H1 (cell line): ENCODE measurements around the gene CCDC86. TPM values are rescaled to one million over a fixed set of nuclear protein-coding genes. Genes with fewer than 3 reads are reported as not detected.

Source experiments
- CTCF ChIA-PET: fragments of 300-600 bp; sonication (Branson Sonifier 250); formaldehyde crosslinking; loops from one replicate; lab custom pipeline; 2021; ENCODE audit not compliant: partially characterized antibody; lab: Charles Lee
- POLR2A ChIA-PET: fragments of 300-600 bp; sonication (Branson Sonifier 250); formaldehyde crosslinking; loops from one replicate; lab custom pipeline; 2021; ENCODE audit warnings: inconsistent platforms; ENCODE audit not compliant: partially characterized antibody; lab: Charles Lee
- DNase-seq, 2 experiments: peaks; one replicate each; pipeline versions ENCODE4 v3.0.0 to v3.0.0-alpha.2; 2010 to 2022; ENCODE audit warnings: low spot score in 2 of 2, low read depth in 1 of 2, mixed read lengths in 1 of 2
- FAIRE-seq: peaks from 2 replicates; lab custom pipeline; 2011; peaks lifted over from hg19 to GRCh38; lab: Jason Lieb, UNC
- H2AFZ ChIP-seq: 2 replicates; pipeline ENCODE4 v1.8.1; 2012; ENCODE audit warnings: low read length, inconsistent platforms
- H2AK5ac ChIP-seq: 2 replicates; pipeline ENCODE4 v1.6.1; 2013; ENCODE audit warnings: low read depth, low read length
- H2BK120ac ChIP-seq: replicated peaks from 2 replicates; pipeline ENCODE3; 2013; ENCODE audit warnings: low read depth, low read length, inconsistent platforms
- H2BK12ac ChIP-seq: 2 replicates; pipeline ENCODE4 v1.6.1; 2013; ENCODE audit warnings: low read depth, low read length
- H2BK15ac ChIP-seq: 2 replicates; pipeline ENCODE4 v1.6.1; 2013; ENCODE audit warnings: low read length
- H2BK20ac ChIP-seq: 2 replicates; pipeline ENCODE4 v1.6.1; 2013; ENCODE audit warnings: low read length
- H2BK5ac ChIP-seq: 2 replicates; pipeline ENCODE4 v1.6.1; 2013; ENCODE audit warnings: low read depth, low read length
- H3K14ac ChIP-seq: 2 replicates; pipeline ENCODE4 v1.6.1; 2013; ENCODE audit warnings: inconsistent platforms; ENCODE audit not compliant: insufficient read length
- H3K18ac ChIP-seq: 2 replicates; pipeline ENCODE4 v1.6.1; 2013; ENCODE audit warnings: low read length; ENCODE audit errors: extremely low read depth
- H3K23ac ChIP-seq: 2 replicates; pipeline ENCODE4 v1.6.1; 2013; ENCODE audit warnings: inconsistent platforms; ENCODE audit not compliant: insufficient read length
- H3K23me2 ChIP-seq: 2 replicates; pipeline ENCODE4 v1.6.1; 2013; ENCODE audit warnings: low read depth, low read length
- H3K27ac ChIP-seq: 2 replicates; pipeline ENCODE4 v1.6.1; 2011; ENCODE audit warnings: low read depth, low read length, inconsistent platforms
- H3K27me3 ChIP-seq, 4 experiments: replicated peaks in 1 of 4; 1 replicate in 1 of 4; 2 replicates in 3 of 4; pipeline versions ENCODE4 v1.6.1 to v1.8.1; 2011 to 2013; ENCODE audit warnings: low read length in 3 of 4, mild to moderate bottlenecking in 3 of 4, inconsistent platforms in 2 of 4, mixed read lengths in 2 of 4, moderate library complexity in 1 of 4; ENCODE audit not compliant: control insufficient read depth in 3 of 4, insufficient read depth in 3 of 4; ENCODE audit errors: extremely low read depth in 1 of 4
- H3K36me3 ChIP-seq, 4 experiments: 2 replicates each; pipeline versions ENCODE4 v1.6.1 to v1.8.1; 2011 to 2013; ENCODE audit warnings: mild to moderate bottlenecking in 4 of 4, low read length in 3 of 4, moderate library complexity in 2 of 4, control low read depth in 1 of 4, inconsistent platforms in 1 of 4; ENCODE audit not compliant: insufficient read depth in 4 of 4, control insufficient read depth in 2 of 4
- H3K4ac ChIP-seq: replicated peaks from 2 replicates; pipeline ENCODE3; 2013; ENCODE audit warnings: low read length, low read depth, mixed read lengths, inconsistent platforms; ENCODE audit not compliant: insufficient read length
- H3K4me1 ChIP-seq, 4 experiments: replicated peaks in 1 of 4; 1 replicate in 1 of 4; 2 replicates in 3 of 4; pipeline versions ENCODE4 v1.6.1 to v1.8.1; 2011 to 2013; ENCODE audit warnings: low read length in 3 of 4, inconsistent platforms in 2 of 4, mixed read lengths in 1 of 4; ENCODE audit not compliant: insufficient read depth in 4 of 4, control insufficient read depth in 3 of 4
- H3K4me2 ChIP-seq, 2 experiments: 2 replicates each; pipeline versions ENCODE4 v1.6.1 to v1.8.1; 2011 to 2013; ENCODE audit warnings: low read depth in 2 of 2, low read length in 2 of 2, control low read depth in 1 of 2, inconsistent platforms in 1 of 2, mild to moderate bottlenecking in 1 of 2; ENCODE audit not compliant: insufficient read depth in 1 of 2
- H3K4me3 ChIP-seq, 4 experiments: fragments of 200-600, 300-600 bp in 1 of 4; sonication (generic), shearing (Covaris generic), sonication (Bioruptor Twin) in 1 of 4; 2 replicates each; pipeline versions ENCODE4 v1.5.1 to v1.8.1; 2011 to 2016; ENCODE audit warnings: low read length in 4 of 4, low read depth in 3 of 4, control low read depth in 2 of 4, inconsistent platforms in 2 of 4, mild to moderate bottlenecking in 2 of 4, mixed read lengths in 1 of 4, moderate library complexity in 1 of 4; ENCODE audit not compliant: insufficient read depth in 2 of 4; ENCODE audit errors: extremely low read depth in 1 of 4
- H3K56ac ChIP-seq: replicated peaks from 2 replicates; pipeline ENCODE3; 2013; ENCODE audit warnings: low read depth, mild to moderate bottlenecking, mixed read lengths, low read length, inconsistent platforms; ENCODE audit not compliant: insufficient read length
- H3K79me1 ChIP-seq: 2 replicates; pipeline ENCODE4 v1.6.1; 2013; ENCODE audit warnings: low read depth, low read length, control low read depth
- H3K79me2 ChIP-seq, 2 experiments: 2 replicates each; pipeline versions ENCODE4 v1.6.1 to v1.8.1; 2012 to 2013; ENCODE audit warnings: low read length in 2 of 2, mild to moderate bottlenecking in 2 of 2, inconsistent platforms in 1 of 2; ENCODE audit not compliant: insufficient read depth in 2 of 2, control insufficient read depth in 1 of 2
- H3K9ac ChIP-seq, 4 experiments: replicated peaks in 1 of 4; 1 replicate in 1 of 4; 2 replicates in 3 of 4; pipeline versions ENCODE4 v1.6.1 to v1.8.1; 2011 to 2013; ENCODE audit warnings: low read depth in 3 of 4, low read length in 3 of 4, control low read depth in 2 of 4, mild to moderate bottlenecking in 2 of 4, moderate library complexity in 2 of 4, inconsistent platforms in 1 of 4; ENCODE audit errors: extremely low read depth in 1 of 4
- H3K9me3 ChIP-seq, 2 experiments: 2 replicates each; pipeline versions ENCODE4 v1.6.1 to v1.8.1; 2012 to 2013; ENCODE audit warnings: mild to moderate bottlenecking in 2 of 2, moderate library complexity in 2 of 2, control low read depth in 1 of 2, inconsistent platforms in 1 of 2, low read depth in 1 of 2, low read length in 1 of 2, mixed read lengths in 1 of 2; ENCODE audit not compliant: insufficient read depth in 2 of 2
- H4K20me1 ChIP-seq, 2 experiments: replicated peaks in 1 of 2; 2 replicates each; pipeline versions ENCODE3 to v1.8.1; 2011 to 2013; ENCODE audit warnings: inconsistent platforms in 2 of 2, low read length in 2 of 2, mild to moderate bottlenecking in 1 of 2; ENCODE audit not compliant: insufficient read depth in 2 of 2, control insufficient read depth in 1 of 2
- H4K5ac ChIP-seq: 2 replicates; pipeline ENCODE4 v1.6.1; 2013; ENCODE audit warnings: low read length, low read depth, mixed read lengths, inconsistent platforms; ENCODE audit not compliant: insufficient read length
- H4K8ac ChIP-seq: 2 replicates; pipeline ENCODE4 v1.8.0; 2013; ENCODE audit warnings: mild to moderate bottlenecking, moderate library complexity, low read length, inconsistent platforms; ENCODE audit not compliant: insufficient read depth; ENCODE audit errors: extremely low read depth
- H4K91ac ChIP-seq: replicated peaks from 2 replicates; pipeline ENCODE3; 2013; ENCODE audit warnings: low read length, mixed read lengths, inconsistent platforms; ENCODE audit not compliant: insufficient read length
- FOSL1 ChIP-seq: IDR thresholded peaks from 2 replicates; pipeline ENCODE4 v1.6.1; 2011; ENCODE audit warnings: mild to moderate bottlenecking, low read depth, low read length, moderate library complexity; ENCODE audit not compliant: insufficient read depth
- MAFK ChIP-seq: IDR thresholded peaks from 2 replicates; pipeline ENCODE4 v1.6.1; 2012; ENCODE audit warnings: low read depth, mild to moderate bottlenecking, improper control_type of control experiment, low read length
- WGBS, 2 experiments: shearing (Covaris generic) in 1 of 2; methylation state at CpG; one replicate each; pipeline versions ENCODE4 v1.1.6 to v1.1.7; 2013 to 2015; ENCODE audit warnings: low lambda C conversion rate in 2 of 2, mixed read lengths in 2 of 2, inconsistent platforms in 1 of 2, low coverage in 1 of 2, missing lambda C conversion rate in 1 of 2; ENCODE audit not compliant: insufficient replicate concordance in 2 of 2, insufficient coverage in 1 of 2, insufficient read length in 1 of 2; ENCODE audit errors: extremely low coverage in 1 of 2, missing lambda C conversion rate in 1 of 2; 5-methylcytosine and 5-hydroxymethylcytosine counted together
- polyA plus RNA-seq, 7 experiments: library from polyadenylated mRNA; depleted of rRNA in 3 of 7; stranded (reverse) in 5 of 7; unstranded in 2 of 7; fragments of >200 nt in 5 of 7; fragments of 200-250 nt in 2 of 7; gene quantifications; 1 replicate in 5 of 7; 2 replicates in 1 of 7; 4 replicates in 1 of 7; pipeline versions ENCODE4 v1.2.1 to v1.2.3, GENCODE V29; 2011 to 2013; ENCODE audit warnings: missing spikeins in 2 of 7, mixed read lengths in 2 of 7
- total RNA-seq: library from RNA; stranded (reverse); fragmentation: NEBNext Ultra II Directional; extraction: Animal tissue kit (Norgen Biotek cat#: 25700); gene quantifications from 2 replicates; pipeline ENCODE4 v1.2.1, GENCODE V29; 2021

The CCDC86 gene
- total and polyA plus RNA-seq, 2 of the 8 experiments (the other 6 are each of a cell fraction or from before 2014, with no cell fraction given): 37.7 to 76.4 TPM

DNA sequence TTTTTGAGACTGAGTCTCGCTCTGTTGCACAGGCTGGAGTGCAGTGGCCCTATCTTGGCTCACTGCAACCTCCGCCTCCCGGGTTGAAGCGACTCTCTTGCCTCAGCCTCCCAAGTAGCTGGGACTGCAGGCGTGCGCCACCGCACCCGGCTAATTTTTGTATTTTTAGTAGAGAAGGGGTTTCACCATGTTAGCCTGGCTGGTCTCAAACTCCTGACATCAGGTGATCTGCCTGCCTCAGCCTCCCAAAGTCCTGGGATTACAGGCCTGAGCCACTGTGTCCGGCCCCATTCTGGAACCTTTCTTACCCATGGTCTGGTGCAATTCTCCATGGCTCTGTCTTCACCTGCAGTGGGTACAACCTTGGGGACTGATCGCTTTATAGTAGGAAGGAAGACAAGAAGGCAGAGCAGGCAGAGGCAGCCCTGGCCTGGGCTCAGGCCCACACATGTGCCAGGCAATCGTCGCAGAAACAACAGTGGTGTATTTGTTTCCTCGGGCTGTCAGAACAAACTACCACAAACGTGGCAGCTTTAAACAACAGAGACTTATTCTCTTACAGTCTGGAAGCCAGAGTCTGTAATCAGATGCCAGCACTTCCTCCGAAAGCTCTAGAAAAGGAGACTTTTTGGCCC, 17.8 kb downstream of the CCDC86 start:
- H3K79me2 ChIP-seq: no peaks in the 10 kb centered on the region
- H2BK20ac ChIP-seq: no peak overlapping the region
- no peaks in the 10 kb centered on the region for H3K4me1 ChIP-seq
- no peak overlapping the region for H4K91ac ChIP-seq
- H2BK15ac ChIP-seq: no peak overlapping the region
- H2BK120ac ChIP-seq: no peak overlapping the region
- no peaks in the 10 kb centered on the region for H3K36me3 ChIP-seq
- no peak overlapping the region for H3K18ac ChIP-seq
- H4K20me1 ChIP-seq: no peaks in the 10 kb centered on the region
- peaks cover 0 to under 1% (median under 1%) of the 10 kb centered on the region in 4 experiments; a peak in 2 of 7 replicates for H3K27me3 ChIP-seq
- H3K23ac ChIP-seq: no peak overlapping the region
- no peaks in the 10 kb centered on the region for H3K79me1 ChIP-seq
- no peak overlapping the region for H3K4me3 ChIP-seq
- ChIA-PET POLR2A (interaction anchor here (1.4 kb wide), 1 partner anchor 8 kb away, joined by 4 read pairs; no protein-coding TSS in a partner anchor), CTCF (interaction anchor here (1.2 to 6.5 kb wide), 4 partner anchors 11 to 42 kb away, joined by 3 to 38 read pairs (median 6); no protein-coding TSS in a partner anchor)
- no peak overlapping the region for H2AFZ ChIP-seq
- TF ChIP-seq MAFK (no peak), FOSL1 (no peak)
- 88% methylated on average over 7 of the region's 15 CpGs; no CpG with 5 or more reads in 1 of the 2 experiments for WGBS, 2 experiments
- H3K9me3 ChIP-seq: no peaks in the 10 kb centered on the region
- no peak overlapping the region for H3K9ac ChIP-seq
- no peak for FAIRE-seq
- no peak overlapping the region for H4K8ac ChIP-seq
- no peak for DNase-seq
- no peak overlapping the region for H2BK5ac ChIP-seq
- H3K27ac ChIP-seq: no peak overlapping the region
- H3K4me2 ChIP-seq: no peak overlapping the region
- no peaks in the 10 kb centered on the region for H3K23me2 ChIP-seq
- no peak overlapping the region for H4K5ac ChIP-seq
- no peak overlapping the region for H3K4ac ChIP-seq
- H3K56ac ChIP-seq: no peak overlapping the region
- H2BK12ac ChIP-seq: no peak overlapping the region
- H2AK5ac ChIP-seq: no peak overlapping the region
- no peak overlapping the region for H3K14ac ChIP-seq
